Testis (tissue), 2 donors: ENCODE data around the gene RANBP9.

ENCODE experiments used
- CTCF ChIP-seq, 3 experiments: fragments of 450-650 bp in 2 of 3; fragments of 200-600 bp in 1 of 3; sonication (generic) in 1 of 3; IDR thresholded peaks; one replicate each; pipeline ENCODE4 v1.5.1; 2016 to 2019; ENCODE audit warnings: antibody characterized with exemption in 3 of 3, mild to moderate bottlenecking in 2 of 3, moderate library complexity in 1 of 3
- POLR2A ChIP-seq: fragments of 450-650 bp; IDR thresholded peaks from one replicate; pipeline ENCODE4 v1.6.1; 2017; ENCODE audit warnings: antibody characterized with exemption, mild to moderate bottlenecking, moderate library complexity

- TF ChIP-seq CTCF (IDR thresholded peaks at IDR 0.05) (no peak), POLR2A (no peak)
These were observed 35.0 kb downstream of the RANBP9 start for GRCh38 chr6:13676551-13677156.
